ENCODE data around the gene ANG.

- TF ChIP-seq CTCF (IDR thresholded peaks at IDR 0.05) (no peak), EZH2 (IDR thresholded peaks at IDR 0.05; ENCODE audit: borderline replicate concordance, insufficient read depth, low read depth, low read length, poor library complexity, severe bottlenecking) (no peak)
Measured at GRCh38 chr14:20734430-20734806, 45.9 kb downstream of the ANG start.

Measured in B cell (primary cell).